IPS-20b (cell line): Measurements from ENCODE around the gene ATPAF1.
"Not testable (repeated sequence)": the region's sequence is repeated elsewhere in the genome, so short reads cannot be mapped to it uniquely, and the experiment has no call there.

ENCODE experiments used
- H3K27ac ChIP-seq: one replicate; pipeline ENCODE4 v1.5.1; 2013; ENCODE audit warnings: low read length
- H3K27me3 ChIP-seq: 2 replicates; pipeline ENCODE4 v1.6.1; 2013; ENCODE audit warnings: mild to moderate bottlenecking, low read length, inconsistent platforms; ENCODE audit not compliant: insufficient read depth
- H3K36me3 ChIP-seq: 2 replicates; pipeline ENCODE4 v1.6.1; 2013; ENCODE audit warnings: low read depth, mild to moderate bottlenecking, inconsistent platforms, low read length, moderate library complexity; ENCODE audit not compliant: insufficient read depth
- H3K4me1 ChIP-seq: 2 replicates; pipeline ENCODE4 v1.6.1; 2013; ENCODE audit warnings: mild to moderate bottlenecking, control low read depth, inconsistent platforms, low read length, moderate library complexity; ENCODE audit not compliant: insufficient read depth
- H3K4me3 ChIP-seq: 2 replicates; pipeline ENCODE4 v1.5.1; 2013; ENCODE audit warnings: mild to moderate bottlenecking, low read length, inconsistent platforms
- H3K9ac ChIP-seq: 2 replicates; pipeline ENCODE4 v1.6.1; 2013; ENCODE audit warnings: low read depth, mild to moderate bottlenecking, inconsistent platforms, low read length, moderate library complexity
- H3K9me3 ChIP-seq: 2 replicates; pipeline ENCODE4 v1.6.1; 2013; ENCODE audit warnings: mild to moderate bottlenecking, low read depth, low read length, inconsistent platforms; ENCODE audit not compliant: insufficient read depth

ATPAF1 gene

DNA sequence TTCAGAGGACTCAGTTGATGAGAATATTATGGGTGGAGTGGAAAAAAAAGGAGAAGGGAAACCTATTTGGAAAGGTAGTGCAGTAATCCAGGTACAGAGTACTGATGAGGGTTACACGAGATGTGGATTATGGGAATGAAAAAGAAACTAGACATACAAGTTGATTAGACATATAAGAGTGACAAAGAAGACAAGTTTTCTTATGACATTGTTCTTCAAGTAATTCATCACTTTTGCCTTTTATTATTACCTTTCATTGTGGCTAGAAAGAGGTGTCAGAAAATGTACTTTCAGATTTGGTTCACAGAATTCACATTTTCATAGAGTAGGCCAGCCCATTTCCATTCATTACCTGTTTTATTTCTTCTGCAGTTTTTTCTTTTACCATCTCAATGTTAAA, 10.4 kb downstream of the ATPAF1 start:
- no peak overlapping the region for H3K4me3 ChIP-seq
- H3K36me3 ChIP-seq = peaks cover 58% of the 10 kb centered on the region
- H3K27ac ChIP-seq = no peak overlapping the region
- no peaks in the 10 kb centered on the region for H3K4me1 ChIP-seq
- no peak overlapping the region for H3K9ac ChIP-seq
- no peaks in the 10 kb centered on the region for H3K9me3 ChIP-seq
- no peaks in the 10 kb centered on the region for H3K27me3 ChIP-seq

DNA sequence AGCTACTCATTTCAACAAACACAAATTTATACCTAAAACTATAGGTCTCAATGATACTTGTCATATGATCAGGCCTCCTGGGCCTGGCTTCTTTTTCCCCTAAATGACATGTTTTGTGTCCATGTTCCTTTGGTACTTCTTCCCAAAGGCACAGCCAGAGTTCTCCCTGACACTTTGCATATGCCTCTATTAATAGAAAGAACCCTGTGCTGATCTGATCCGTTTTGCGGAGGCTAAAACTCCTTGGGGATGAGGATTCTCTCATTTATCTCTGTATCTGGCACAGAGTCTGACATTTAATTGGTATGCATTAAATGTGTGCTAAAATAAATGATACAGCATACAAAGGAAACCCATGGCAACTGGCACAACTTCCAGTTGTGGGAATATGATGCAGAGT, 11.5 kb downstream of the ATPAF1 start:
- H3K27me3 ChIP-seq = no peaks in the 10 kb centered on the region
- H3K9ac ChIP-seq = no peak overlapping the region
- peaks cover 69% of the 10 kb centered on the region for H3K36me3 ChIP-seq
- H3K4me3 ChIP-seq = no peak overlapping the region
- no peaks in the 10 kb centered on the region for H3K4me1 ChIP-seq
- H3K9me3 ChIP-seq = no peaks in the 10 kb centered on the region
- no peak overlapping the region for H3K27ac ChIP-seq

DNA sequence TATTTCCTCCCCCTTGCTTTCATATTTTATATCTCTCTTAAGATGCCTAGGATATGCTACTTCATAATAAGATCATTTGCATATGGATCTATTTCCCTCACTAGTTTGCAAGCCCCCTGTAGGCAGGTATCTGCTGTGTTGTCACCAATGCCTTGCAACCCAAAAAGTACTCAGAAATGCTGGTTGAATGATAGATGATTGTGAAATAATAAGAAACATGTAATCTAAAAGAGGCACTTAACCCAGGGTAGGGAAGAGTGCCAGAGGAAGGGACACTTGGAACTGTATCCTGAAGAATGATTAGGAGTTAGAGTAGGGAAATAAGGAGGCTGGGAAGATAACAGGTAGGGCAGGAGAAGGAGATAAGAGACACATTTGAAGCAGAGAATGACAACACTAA, 12.3 kb downstream of the ATPAF1 start:
- Histone ChIP-seq H3K36me3 (peaks cover 69% of the 10 kb centered on the region), H3K4me1 (no peaks in the 10 kb centered on the region), H3K4me3 (no peak overlapping the region), H3K9me3 (no peaks in the 10 kb centered on the region), H3K27me3 (no peaks in the 10 kb centered on the region), H3K9ac (no peak overlapping the region), H3K27ac (no peak overlapping the region)

DNA sequence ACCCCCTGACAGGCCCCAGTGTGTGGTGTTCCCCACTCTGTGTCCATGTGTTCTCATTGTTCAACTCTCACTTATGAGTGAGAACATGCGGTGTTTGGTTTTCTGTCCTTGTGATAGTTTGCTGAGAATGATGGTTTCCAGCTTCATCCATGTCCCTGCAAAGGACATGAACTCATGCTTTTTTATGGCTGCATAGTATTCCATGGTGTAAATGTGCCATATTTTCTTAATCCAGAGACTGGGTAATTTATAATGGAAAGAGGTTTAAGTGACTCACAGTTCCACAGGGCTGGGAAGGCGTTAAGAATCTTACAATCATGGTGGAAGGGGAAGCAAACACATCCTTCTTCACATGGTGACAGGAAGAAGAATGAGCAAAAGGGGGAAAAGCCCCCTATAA, 13.5 kb downstream of the ATPAF1 start:
- H3K27me3 ChIP-seq, H3K27ac ChIP-seq, H3K9me3 ChIP-seq, H3K4me3 ChIP-seq, H3K4me1 ChIP-seq, H3K9ac ChIP-seq: not testable (repeated sequence)
- H3K36me3 ChIP-seq = peaks cover 79% of the 10 kb centered on the region

DNA sequence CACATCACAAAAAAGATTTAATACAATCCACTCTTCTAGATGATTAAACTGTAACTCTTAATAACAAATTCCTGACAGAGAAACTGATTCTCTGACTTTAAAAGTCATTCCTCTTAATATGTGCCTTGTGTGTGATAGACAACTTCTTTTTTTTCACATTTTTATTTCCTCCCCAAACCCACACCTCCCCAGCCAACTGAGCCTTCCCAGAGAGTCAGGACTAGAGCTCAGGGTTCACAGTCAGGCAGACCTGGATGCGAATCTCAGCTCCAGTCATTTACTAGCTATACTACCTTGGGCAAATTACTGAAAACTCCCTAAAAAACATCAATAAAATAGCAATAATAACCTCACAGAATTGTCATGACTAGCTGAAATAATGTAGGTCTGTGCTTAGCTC, 14.2 kb downstream of the ATPAF1 start:
- H3K27me3 ChIP-seq = no peaks in the 10 kb centered on the region
- no peaks in the 10 kb centered on the region for H3K4me1 ChIP-seq
- H3K9me3 ChIP-seq = peaks cover 14% of the 10 kb centered on the region
- no peak overlapping the region for H3K27ac ChIP-seq
- peaks cover 82% of the 10 kb centered on the region for H3K36me3 ChIP-seq
- H3K4me3 ChIP-seq = no peak overlapping the region
- no peak overlapping the region for H3K9ac ChIP-seq

DNA sequence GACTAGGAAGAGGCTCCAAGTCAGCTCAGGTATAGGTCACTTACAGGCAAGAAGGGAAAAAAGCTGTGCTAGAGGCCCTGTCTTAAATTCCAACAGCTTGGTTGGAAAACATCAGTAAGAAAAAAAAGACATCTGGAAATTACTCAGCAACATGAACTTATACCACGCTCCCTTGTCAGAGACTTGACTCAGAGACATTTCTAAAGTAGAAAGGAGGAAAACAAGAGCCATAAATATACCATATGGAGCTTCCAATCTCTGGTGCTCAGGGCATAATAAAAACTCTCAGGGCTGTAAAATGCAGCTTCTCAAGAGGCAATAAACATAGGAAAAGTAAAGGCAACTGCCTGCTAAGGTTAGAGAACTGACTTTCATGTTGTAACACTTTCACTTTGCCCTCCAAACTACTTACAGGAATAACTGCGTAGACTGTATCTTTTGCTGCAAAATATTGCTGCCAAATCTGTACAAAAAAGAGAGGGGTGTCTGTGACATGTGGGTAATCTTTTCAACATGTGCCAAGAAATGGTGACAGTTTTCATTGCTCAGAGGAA, 14.7 kb downstream of the ATPAF1 start:
- Histone ChIP-seq H3K9me3 (peaks cover 14% of the 10 kb centered on the region), H3K27me3 (no peaks in the 10 kb centered on the region), H3K27ac (no peak overlapping the region), H3K4me3 (no peak overlapping the region), H3K36me3 (peaks cover 80% of the 10 kb centered on the region), H3K4me1 (no peaks in the 10 kb centered on the region), H3K9ac (no peak overlapping the region)

DNA sequence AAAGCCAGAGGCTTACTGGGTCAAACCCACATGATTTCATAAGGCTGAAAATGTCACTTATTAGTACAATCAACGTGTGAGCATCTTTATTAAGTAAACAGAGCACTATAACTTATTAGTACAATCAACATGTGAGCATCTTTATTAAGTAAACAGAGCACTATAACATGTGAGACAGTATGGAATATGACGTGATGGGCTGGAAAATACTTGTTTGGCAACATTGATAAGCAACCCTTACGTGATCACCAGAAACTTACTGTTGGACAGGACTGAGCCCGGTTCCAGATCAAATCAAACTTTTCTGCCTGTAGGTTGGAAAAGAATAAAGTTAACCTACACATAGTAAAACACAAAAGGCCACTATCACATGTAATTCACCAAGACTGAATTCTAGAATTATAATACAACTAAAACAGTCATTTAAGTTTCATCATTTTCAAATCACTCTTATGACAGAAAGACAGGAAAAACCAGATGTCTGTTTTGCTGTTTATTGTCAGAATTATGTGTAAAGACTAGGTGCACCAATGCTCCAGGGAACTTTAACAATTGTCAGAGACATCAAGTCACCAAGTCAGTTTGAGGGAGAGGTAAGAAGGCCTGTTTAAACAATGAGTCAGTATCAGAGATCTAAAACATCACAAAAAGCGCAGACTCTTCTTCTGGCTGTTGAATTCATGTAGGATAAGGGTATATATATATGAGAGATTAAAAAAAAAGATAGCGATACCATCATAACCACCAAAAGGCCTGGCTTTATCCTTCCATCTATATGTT, 15.7 kb downstream of the ATPAF1 start:
- Histone ChIP-seq H3K9ac (no peak overlapping the region), H3K9me3 (peaks cover 18% of the 10 kb centered on the region), H3K27me3 (no peaks in the 10 kb centered on the region), H3K36me3 (peaks cover 75% of the 10 kb centered on the region), H3K4me3 (no peak overlapping the region), H3K27ac (no peak overlapping the region), H3K4me1 (no peaks in the 10 kb centered on the region)

DNA sequence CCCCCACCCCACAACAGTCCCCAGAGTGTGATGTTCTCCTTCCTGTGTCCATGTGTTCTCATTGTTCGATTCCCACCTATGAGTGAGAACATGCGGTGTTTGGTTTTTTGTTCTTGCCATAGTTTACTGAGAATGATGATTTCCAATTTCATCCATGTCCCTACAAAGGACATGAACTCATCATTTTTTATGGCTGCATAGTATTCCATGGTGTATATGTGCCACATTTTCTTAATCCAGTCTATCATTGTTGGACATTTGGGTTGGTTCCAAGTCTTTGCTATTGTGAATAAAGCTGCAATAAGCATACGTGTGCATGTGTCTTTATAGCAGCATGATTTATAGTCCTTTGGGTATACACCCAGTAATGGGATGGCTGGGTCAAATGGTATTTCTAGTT, 17.0 kb downstream of the ATPAF1 start:
- Histone ChIP-seq H3K9me3 (peaks cover 21% of the 10 kb centered on the region), H3K36me3 (peaks cover 69% of the 10 kb centered on the region)
- H3K27ac ChIP-seq, H3K4me3 ChIP-seq, H3K9ac ChIP-seq, H3K4me1 ChIP-seq, H3K27me3 ChIP-seq: not testable (repeated sequence)

DNA sequence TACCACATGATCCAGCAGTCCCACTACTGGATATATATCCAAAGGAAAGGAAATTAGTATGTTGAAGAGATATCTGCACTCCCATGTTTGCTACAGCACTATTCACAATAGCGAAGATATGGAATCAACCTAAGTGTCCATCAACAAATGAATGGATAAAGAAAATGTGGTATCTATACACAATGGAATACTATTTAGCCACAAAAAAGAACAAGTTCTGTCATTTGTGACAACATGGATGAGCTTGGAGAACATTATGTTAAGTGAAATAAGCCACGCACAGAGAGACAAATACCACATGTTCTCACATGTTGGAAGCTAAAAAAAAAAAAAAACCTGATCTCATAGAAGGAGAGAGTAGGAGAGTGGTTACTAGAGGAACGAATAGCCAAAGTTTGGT, 17.7 kb downstream of the ATPAF1 start:
- H3K27me3 ChIP-seq = no peaks in the 10 kb centered on the region
- H3K4me3 ChIP-seq = no peak overlapping the region
- no peak overlapping the region for H3K27ac ChIP-seq
- H3K36me3 ChIP-seq = peaks cover 62% of the 10 kb centered on the region
- H3K4me1 ChIP-seq = no peaks in the 10 kb centered on the region
- peaks cover 21% of the 10 kb centered on the region for H3K9me3 ChIP-seq
- H3K9ac ChIP-seq = no peak overlapping the region

DNA sequence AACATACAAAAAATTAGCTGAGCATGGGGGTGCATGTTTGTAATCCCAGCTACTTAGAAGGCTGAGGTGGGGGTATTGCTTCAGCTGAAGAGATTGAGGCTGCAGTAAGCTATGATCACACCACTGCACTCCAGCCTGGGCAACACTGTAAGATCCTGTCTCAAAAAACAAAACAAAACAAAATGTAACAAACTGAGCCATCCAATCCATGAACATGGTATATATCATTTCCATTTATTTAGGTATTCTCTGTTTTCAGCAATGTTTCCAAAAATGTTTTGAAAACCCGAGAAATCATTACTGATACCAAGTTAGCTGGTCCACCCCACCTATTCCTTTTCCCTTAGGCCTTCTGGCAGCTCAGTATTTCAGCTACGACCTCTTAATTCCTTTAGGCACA, 18.4 kb downstream of the ATPAF1 start:
- H3K9ac ChIP-seq = no peak overlapping the region
- no peak overlapping the region for H3K27ac ChIP-seq
- no peaks in the 10 kb centered on the region for H3K4me1 ChIP-seq
- peaks cover 58% of the 10 kb centered on the region for H3K36me3 ChIP-seq
- no peaks in the 10 kb centered on the region for H3K27me3 ChIP-seq
- no peak overlapping the region for H3K4me3 ChIP-seq
- peaks cover 21% of the 10 kb centered on the region for H3K9me3 ChIP-seq

DNA sequence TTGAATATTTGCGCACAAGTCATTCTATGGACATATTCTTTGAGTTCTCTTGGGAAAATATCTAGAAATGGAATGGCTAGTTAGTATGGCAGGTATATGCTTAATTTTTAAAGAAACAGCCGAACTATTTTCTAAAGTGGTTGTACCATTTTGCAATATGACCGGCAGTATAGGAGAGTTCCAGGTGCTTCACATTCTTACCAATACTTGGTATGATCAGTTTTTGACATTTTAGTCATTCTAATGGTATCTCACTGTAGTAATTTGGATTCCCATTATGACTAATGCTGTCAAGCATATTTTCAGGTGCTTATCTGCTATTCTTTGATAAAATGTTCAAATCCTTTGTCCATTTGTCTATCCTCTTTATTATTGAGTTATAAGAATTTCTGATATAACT, 20.6 kb downstream of the ATPAF1 start:
- Histone ChIP-seq H3K27ac (no peak overlapping the region), H3K4me1 (no peaks in the 10 kb centered on the region)

DNA sequence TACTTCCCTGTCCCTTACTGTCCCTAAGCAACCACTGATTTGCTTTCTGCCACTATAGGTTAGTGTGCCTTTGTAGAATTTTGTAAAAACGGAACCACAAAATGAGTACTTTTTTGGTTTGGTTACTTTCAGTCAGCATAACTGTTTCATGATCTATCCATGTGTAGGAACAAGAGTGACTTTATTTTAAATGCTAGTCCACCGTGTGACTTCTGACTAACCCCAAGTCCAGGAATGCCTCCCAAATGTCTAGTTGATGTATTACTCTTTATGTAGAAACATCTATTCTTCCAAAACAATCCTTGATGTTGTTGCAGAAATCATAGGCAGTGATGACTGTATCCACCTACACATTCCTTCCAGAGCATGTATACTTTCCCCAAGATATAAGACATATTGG, 21.3 kb downstream of the ATPAF1 start:
- Histone ChIP-seq H3K4me1 (no peaks in the 10 kb centered on the region), H3K36me3 (peaks cover 50% of the 10 kb centered on the region), H3K27ac (no peak overlapping the region), H3K27me3 (no peaks in the 10 kb centered on the region), H3K9ac (no peak overlapping the region), H3K9me3 (peaks cover 21% of the 10 kb centered on the region), H3K4me3 (no peak overlapping the region)

More for the DNA sequence above, 20.6 kb downstream of the ATPAF1 start:
- Histone ChIP-seq H3K27me3 (no peaks in the 10 kb centered on the region), H3K9me3 (peaks cover 21% of the 10 kb centered on the region), H3K36me3 (peaks cover 50% of the 10 kb centered on the region), H3K9ac (no peak overlapping the region), H3K4me3 (no peak overlapping the region)
